ENCODE data around the gene TAF15.

The TAF15 gene

GRCh38 chr17:35870906-35871819 lies 61.9 kb downstream of the TAF15 start:
- DNase-seq (ENCODE audit: low read depth, low spot score), result peak; percentile 30

- DNase-seq (ENCODE audit: low read depth, low spot score), result no peak
These were observed 63.1 kb downstream of the TAF15 start for GRCh38 chr17:35872196-35872980.

GRCh38 chr17:35875072-35875799 lies 66.0 kb downstream of the TAF15 start:
- no peak for DNase-seq (ENCODE audit: low read depth, low spot score)

GRCh38 chr17:35875800-35876139 lies 66.5 kb downstream of the TAF15 start:
- DNase-seq (ENCODE audit: low read depth, low spot score), result no peak

- no peak for DNase-seq (ENCODE audit: low read depth, low spot score)
These were observed 67.2 kb downstream of the TAF15 start for GRCh38 chr17:35876534-35876933.

GRCh38 chr17:35877345-35878029 lies 68.2 kb downstream of the TAF15 start:
- no peak for DNase-seq (ENCODE audit: low read depth, low spot score)

- no peak for DNase-seq (ENCODE audit: low read depth, low spot score)
These were observed 69.1 kb downstream of the TAF15 start for GRCh38 chr17:35878361-35878760.

- DNase-seq (ENCODE audit: low read depth, low spot score), result no peak
These were observed 70.7 kb downstream of the TAF15 start, which contains the start of gene CCL5 for GRCh38 chr17:35879773-35880654. Gene CCL5, minus strand, starts transcription at chr17:35880360.

- DNase-seq (ENCODE audit: low read depth, low spot score), result no peak
These were observed 80.0 kb downstream of the TAF15 start for GRCh38 chr17:35889241-35889640.

GRCh38 chr17:35889818-35890773 lies 80.8 kb downstream of the TAF15 start:
- no peak for DNase-seq (ENCODE audit: low read depth, low spot score)

GRCh38 chr17:35890774-35891155 lies 81.5 kb downstream of the TAF15 start:
- DNase-seq (ENCODE audit: low read depth, low spot score), result no peak

GRCh38 chr17:35891269-35891668 lies 82.0 kb downstream of the TAF15 start:
- DNase-seq (ENCODE audit: low read depth, low spot score), result no peak

GRCh38 chr17:35892091-35893035 lies 83.1 kb downstream of the TAF15 start:
- DNase-seq (ENCODE audit: low read depth, low spot score), result no peak

GRCh38 chr17:35893751-35894150 lies 84.5 kb downstream of the TAF15 start:
- no peak for DNase-seq (ENCODE audit: low read depth, low spot score)

- no peak for DNase-seq (ENCODE audit: low read depth, low spot score)
These were observed 84.9 kb downstream of the TAF15 start for GRCh38 chr17:35894206-35894605.

- no peak for DNase-seq (ENCODE audit: low read depth, low spot score)
These were observed 86.6 kb downstream of the TAF15 start for GRCh38 chr17:35895636-35896587.

All from iPS DF 19.7 (cell line).